Measurements from ENCODE around the gene TMC4.

DNA sequence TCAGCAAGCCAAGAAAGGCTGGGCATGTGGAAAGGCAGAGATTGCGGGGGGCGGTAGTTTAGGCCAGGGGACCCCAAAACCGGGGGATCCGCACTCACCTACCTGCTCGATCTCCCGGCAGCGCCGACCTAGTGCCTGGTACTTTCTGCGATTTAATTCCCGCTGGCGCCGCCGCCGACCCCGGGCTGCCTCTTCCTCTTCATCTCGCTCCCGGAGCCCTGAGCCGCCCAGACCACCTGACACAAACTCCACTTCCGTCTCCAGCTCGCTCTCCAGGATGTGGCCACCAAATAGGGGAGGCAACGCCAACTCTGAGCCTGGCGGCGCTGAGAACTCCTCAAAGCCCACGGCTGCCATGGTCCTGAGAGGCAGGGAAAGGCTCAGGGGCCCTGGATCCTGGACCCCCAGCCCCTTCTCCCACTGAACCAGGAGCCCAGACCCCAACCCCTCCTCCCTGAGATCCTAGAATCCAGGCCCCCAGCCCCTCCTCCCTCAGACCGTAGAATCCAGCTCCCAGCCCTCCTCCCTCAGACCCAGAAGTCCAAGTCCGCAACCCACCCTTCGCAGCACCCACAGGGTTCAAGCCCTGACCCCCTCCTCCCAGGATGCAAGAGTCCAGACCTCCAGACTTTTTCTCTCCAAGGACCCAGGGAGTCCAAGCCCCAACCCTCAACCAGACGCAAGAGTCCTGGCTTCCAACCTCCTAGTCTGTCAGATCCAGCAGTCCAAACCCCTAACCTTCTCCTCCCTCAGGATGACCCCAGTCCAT lies 58.4 kb downstream of the TMC4 start:
- TF ChIP-seq CREB1 (IDR thresholded peaks at IDR 0.05; ENCODE audit: low read depth) (no peak), EP300 (IDR thresholded peaks at IDR 0.05; ENCODE audit: borderline replicate concordance) (no peak), RAD21 (IDR thresholded peaks at IDR 0.05; ENCODE audit: low read depth) (no peak), ZBTB7A (IDR thresholded peaks at IDR 0.05; ENCODE audit: low read depth) (no peak), TAF1 (IDR thresholded peaks at IDR 0.05; ENCODE audit: low read depth) (no peak), CEBPB (IDR thresholded peaks at IDR 0.05) (no peak), NFIC (IDR thresholded peaks at IDR 0.05) (no peak)
- TF ChIP-seq, protein P1, sequence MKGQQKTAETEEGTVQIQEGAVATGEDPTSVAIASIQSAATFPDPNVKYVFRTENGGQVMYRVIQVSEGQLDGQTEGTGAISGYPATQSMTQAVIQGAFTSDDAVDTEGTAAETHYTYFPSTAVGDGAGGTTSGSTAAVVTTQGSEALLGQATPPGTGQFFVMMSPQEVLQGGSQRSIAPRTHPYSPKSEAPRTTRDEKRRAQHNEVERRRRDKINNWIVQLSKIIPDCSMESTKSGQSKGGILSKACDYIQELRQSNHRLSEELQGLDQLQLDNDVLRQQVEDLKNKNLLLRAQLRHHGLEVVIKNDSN (IDR thresholded peaks at IDR 0.05), result no peak
- TF ChIP-seq, protein P2, sequence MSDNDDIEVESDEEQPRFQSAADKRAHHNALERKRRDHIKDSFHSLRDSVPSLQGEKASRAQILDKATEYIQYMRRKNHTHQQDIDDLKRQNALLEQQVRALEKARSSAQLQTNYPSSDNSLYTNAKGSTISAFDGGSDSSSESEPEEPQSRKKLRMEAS (IDR thresholded peaks at IDR 0.05), result no peak

All from Ishikawa (cell line).